CD4-positive, alpha-beta T cell treated with Interleukin-15 for 1 hour (primary cell): ENCODE results near the gene TBC1D14.

ENCODE experiments used
- DNase-seq: peaks from one replicate; pipeline ENCODE4 v3.0.0-alpha.2; 2020

TBC1D14 gene

GRCh38 chr4:7049295-7049694, 139.7 kb downstream of the TBC1D14 start:
- no peak for DNase-seq

GRCh38 chr4:7049739-7050138, 140.1 kb downstream of the TBC1D14 start:
- DNase-seq, result no peak

- DNase-seq, result no peak
Observed at GRCh38 chr4:7050481-7051143, 141.0 kb downstream of the TBC1D14 start.

GRCh38 chr4:7051144-7051495, 141.5 kb downstream of the TBC1D14 start:
- no peak for DNase-seq

GRCh38 chr4:7051905-7052304, 142.3 kb downstream of the TBC1D14 start:
- DNase-seq, result no peak

GRCh38 chr4:7052313-7052712, 142.7 kb downstream of the TBC1D14 start:
- no peak for DNase-seq

- DNase-seq, result peak; percentile 59
Observed at GRCh38 chr4:7052923-7053715, 143.5 kb downstream of the TBC1D14 start.

GRCh38 chr4:7054106-7054880, 144.7 kb downstream of the TBC1D14 start:
- no peak for DNase-seq

- DNase-seq, result no peak
Observed at GRCh38 chr4:7055111-7055989, 145.7 kb downstream of the TBC1D14 start.

GRCh38 chr4:7055990-7056325, 146.3 kb downstream of the TBC1D14 start:
- no peak for DNase-seq

- DNase-seq, result no peak
Observed at GRCh38 chr4:7058792-7059191, 149.2 kb downstream of the TBC1D14 start.

GRCh38 chr4:7059662-7060061, 150.0 kb downstream of the TBC1D14 start:
- DNase-seq, result no peak

- DNase-seq, result no peak
Observed at GRCh38 chr4:7060346-7061150, 150.9 kb downstream of the TBC1D14 start.

- no peak for DNase-seq
Observed at GRCh38 chr4:7061815-7062214, 152.2 kb downstream of the TBC1D14 start.

- no peak for DNase-seq
Observed at GRCh38 chr4:7062816-7063215, 153.2 kb downstream of the TBC1D14 start.

GRCh38 chr4:7063362-7063761, 153.7 kb downstream of the TBC1D14 start:
- no peak for DNase-seq

GRCh38 chr4:7066006-7066405, 156.4 kb downstream of the TBC1D14 start:
- DNase-seq, result no peak

GRCh38 chr4:7066493-7066892, 156.9 kb downstream of the TBC1D14 start:
- DNase-seq, result no peak

GRCh38 chr4:7067126-7067451, 157.5 kb downstream of the TBC1D14 start:
- DNase-seq, result no peak

GRCh38 chr4:7067452-7068278, 158.0 kb downstream of the TBC1D14 start, which contains the start of gene GRPEL1:
GRPEL1 (minus strand) TSS chr4:7068064; CDS start chr4:7068032, 32 bp downstream.
- DNase-seq, result peak; percentile 99

GRCh38 chr4:7068279-7068842, 158.7 kb downstream of the TBC1D14 start:
- DNase-seq, result no peak
